Right ventricle myocardium inferior (tissue), 1 donor: Measurements from ENCODE around the gene FUS. TPM values are rescaled to one million over a fixed set of nuclear protein-coding genes. Genes with fewer than 3 reads are reported as not detected.

Experiments
- ATAC-seq: fragments of 200-7000 bp; cut with Tn5 transposase; one replicate; pipeline ENCODE4 v1.9.1; 2020; ENCODE audit warnings: mild to moderate bottlenecking, moderate library complexity
- DNase-seq: peaks from one replicate; pipeline ENCODE4 v3.0.0; 2021; ENCODE audit errors: missing footprints
- intact Hi-C: fragments of 100-400 bp; cut with DNase I; formaldehyde crosslinking; loops from one replicate; pipeline ENCODE4 v1.11.0; 2022
- total RNA-seq: library from RNA; stranded (reverse); fragmentation: NEBNext Ultra II Directional; extraction: Animal tissue kit (Norgen Biotek cat#: 25700); gene quantifications from one replicate; pipeline ENCODE4 v1.2.1, GENCODE V29; 2021
- donor health status: DM: no; HTN: yes; CAD: no; lungs with severe emphysema.

Gene FUS
- total RNA-seq, 1 donor from 2014 or later, result 86.8 TPM

GRCh38 chr16:31215287-31216162 lies 35.6 kb downstream of the FUS start:
- intact Hi-C loops, result no loop called here
- peak; percentile 89 for ATAC-seq
- peak; percentile 81 for DNase-seq

- intact Hi-C loops, result no loop called here
- ATAC-seq (no peak), DNase-seq (peak; percentile 77)
Observed at GRCh38 chr16:31216422-31217135, 36.6 kb downstream of the FUS start, which contains the start of gene PYDC1. Gene PYDC1 (minus strand): TSS chr16:31217135. CDS start chr16:31217028, 107 bp downstream.

GRCh38 chr16:31217136-31217530 lies 37.2 kb downstream of the FUS start:
- DNase-seq (no peak), ATAC-seq (no peak)
- intact Hi-C loops, result no loop called here

GRCh38 chr16:31219154-31219741 lies 39.3 kb downstream of the FUS start:
- ATAC-seq (no peak), DNase-seq (no peak)
- intact Hi-C loops, result no loop called here

GRCh38 chr16:31221357-31222160 lies 41.6 kb downstream of the FUS start:
- DNase-seq (no peak), ATAC-seq (no peak)
- intact Hi-C loops, result no loop called here

GRCh38 chr16:31223044-31223443 lies 43.1 kb downstream of the FUS start:
- intact Hi-C loops, result no loop called here
- ATAC-seq (no peak), DNase-seq (no peak)

GRCh38 chr16:31224092-31224955 lies 44.4 kb downstream of the FUS start:
- DNase-seq (no peak), ATAC-seq (no peak)
- intact Hi-C loops, result no loop called here

- DNase-seq (no peak), ATAC-seq (no peak)
- intact Hi-C loops, result no loop called here
Observed at GRCh38 chr16:31225193-31225592, 45.3 kb downstream of the FUS start.

GRCh38 chr16:31228206-31228605 lies 48.3 kb downstream of the FUS start:
- intact Hi-C loops, result no loop called here
- no peak for DNase-seq
- no peak for ATAC-seq

GRCh38 chr16:31229501-31229900 lies 49.6 kb downstream of the FUS start:
- intact Hi-C loops, result no loop called here
- ATAC-seq (no peak), DNase-seq (no peak)

GRCh38 chr16:31238041-31238440 lies 58.1 kb downstream of the FUS start:
- intact Hi-C loops, result no loop called here
- DNase-seq, result no peak
- no peak for ATAC-seq

Other genes with a start within 250 kb of the FUS start
- gene ORAI3, start 231.1 kb upstream of the FUS start, total RNA-seq, result 11.4 TPM
- 9.4 TPM for gene SETD1A, start 222.4 kb upstream of the FUS start, total RNA-seq
- 7.0 TPM for gene HSD3B7, start 194.9 kb upstream of the FUS start, total RNA-seq
- gene STX1B, start 169.5 kb upstream of the FUS start, total RNA-seq, result 0.41 TPM
- gene STX4, start 146.6 kb upstream of the FUS start, total RNA-seq, result 42.3 TPM
- 5.3 TPM for gene ZNF668, start 105.9 kb upstream of the FUS start, total RNA-seq
- gene ZNF646, start 105.7 kb upstream of the FUS start, total RNA-seq, result 9.9 TPM
- 0.62 TPM for gene PRSS53, start 91.2 kb upstream of the FUS start, total RNA-seq
- 41.1 TPM for gene VKORC1, start 85.3 kb upstream of the FUS start, total RNA-seq
- gene BCKDK, start 71.8 kb upstream of the FUS start, total RNA-seq, result 79.7 TPM
- 67.4 TPM for gene KAT8, start 62.5 kb upstream of the FUS start, total RNA-seq
- not detected for gene PRSS8, start 44.4 kb upstream of the FUS start, total RNA-seq
- gene PRSS36, start 30.1 kb upstream of the FUS start, total RNA-seq, result 3.0 TPM
- 9.1 TPM for gene PYCARD, start 22.6 kb downstream of the FUS start, total RNA-seq
- 2.1 TPM for gene TRIM72, start 34.0 kb downstream of the FUS start, total RNA-seq
- gene PYDC1, start 37.0 kb downstream of the FUS start, total RNA-seq, result not detected
- 10.4 TPM for gene ITGAM, start 79.8 kb downstream of the FUS start, total RNA-seq
- gene ITGAX, start 175.0 kb downstream of the FUS start, total RNA-seq, result 2.2 TPM
- gene ITGAD, start 213.2 kb downstream of the FUS start, total RNA-seq, result 0.11 TPM
- gene COX6A2, start 248.2 kb downstream of the FUS start, total RNA-seq, result 1,434 TPM